ENCODE data around the gene MFAP2.

Gene MFAP2

DNA sequence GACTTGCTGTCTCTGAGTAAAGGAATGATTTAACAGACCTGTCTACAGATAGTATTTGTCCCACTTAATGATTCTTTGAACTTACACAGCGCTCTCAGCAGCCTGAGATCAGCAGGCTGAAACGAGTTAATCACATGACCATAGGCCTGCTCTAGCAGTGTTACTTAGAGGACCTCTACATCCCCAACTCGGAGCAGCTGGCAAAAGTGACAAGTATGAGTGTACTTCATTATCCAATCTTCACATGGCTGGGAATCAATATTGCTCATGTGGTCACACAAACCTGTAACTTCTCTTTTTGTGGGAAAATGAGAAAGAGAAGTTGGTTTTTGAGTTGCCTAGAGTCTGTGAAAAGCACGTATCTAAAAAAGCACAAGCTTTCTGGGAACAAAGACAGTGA lies 42.7 kb upstream of the MFAP2 start:
- TF ChIP-seq CEBPB (IDR thresholded peaks at IDR 0.05) (no peak), YY1 (IDR thresholded peaks at IDR 0.05; ENCODE audit: low read depth) (no peak), RAD21 (IDR thresholded peaks at IDR 0.05; ENCODE audit: low read depth) (no peak), EGR1 (IDR thresholded peaks at IDR 0.05) (no peak)
- TF ChIP-seq, protein P1, sequence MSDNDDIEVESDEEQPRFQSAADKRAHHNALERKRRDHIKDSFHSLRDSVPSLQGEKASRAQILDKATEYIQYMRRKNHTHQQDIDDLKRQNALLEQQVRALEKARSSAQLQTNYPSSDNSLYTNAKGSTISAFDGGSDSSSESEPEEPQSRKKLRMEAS (IDR thresholded peaks at IDR 0.05): no peak

DNA sequence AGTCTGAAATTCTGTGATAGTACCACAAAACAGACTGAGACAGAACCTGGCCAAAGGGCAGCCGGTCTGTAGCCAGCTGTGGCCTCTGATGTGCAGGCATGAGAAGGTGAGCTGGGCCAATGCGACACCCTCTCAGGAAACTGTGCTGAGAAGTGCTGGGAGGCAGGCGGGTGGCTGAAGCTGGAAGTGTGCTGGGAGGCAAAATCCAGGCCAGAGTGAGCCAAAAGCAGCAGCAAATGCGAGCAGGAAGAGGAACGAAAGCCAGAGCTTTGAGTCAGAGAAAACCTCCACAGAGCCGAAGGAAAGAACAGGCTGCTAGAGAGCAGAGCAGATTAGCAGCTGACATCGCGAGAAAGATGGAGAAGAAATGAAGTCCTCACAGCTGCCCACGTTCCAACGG lies 41.5 kb upstream of the MFAP2 start:
- TF ChIP-seq EGR1 (IDR thresholded peaks at IDR 0.05): no peak

DNA sequence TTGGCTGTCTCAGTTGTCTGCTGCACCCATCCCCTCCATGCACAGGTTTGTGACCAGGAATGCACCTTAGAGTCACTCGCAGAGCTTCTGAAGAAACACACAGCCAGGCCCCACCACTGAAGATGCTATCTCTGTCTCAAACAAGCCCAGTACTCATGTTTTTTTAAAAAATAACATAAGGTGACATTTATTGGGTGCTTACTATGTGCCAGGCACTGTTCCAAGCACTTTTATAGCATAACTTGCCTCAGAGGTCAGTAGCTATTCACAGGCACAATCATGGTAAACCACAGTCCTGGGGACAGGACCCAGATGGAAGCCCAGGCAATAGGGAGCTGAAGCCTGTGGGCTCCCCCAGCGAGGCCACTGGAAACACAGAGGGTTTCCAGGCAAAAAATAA lies 40.1 kb upstream of the MFAP2 start:
- no peak for TF ChIP-seq TEAD4 (IDR thresholded peaks at IDR 0.05)

DNA sequence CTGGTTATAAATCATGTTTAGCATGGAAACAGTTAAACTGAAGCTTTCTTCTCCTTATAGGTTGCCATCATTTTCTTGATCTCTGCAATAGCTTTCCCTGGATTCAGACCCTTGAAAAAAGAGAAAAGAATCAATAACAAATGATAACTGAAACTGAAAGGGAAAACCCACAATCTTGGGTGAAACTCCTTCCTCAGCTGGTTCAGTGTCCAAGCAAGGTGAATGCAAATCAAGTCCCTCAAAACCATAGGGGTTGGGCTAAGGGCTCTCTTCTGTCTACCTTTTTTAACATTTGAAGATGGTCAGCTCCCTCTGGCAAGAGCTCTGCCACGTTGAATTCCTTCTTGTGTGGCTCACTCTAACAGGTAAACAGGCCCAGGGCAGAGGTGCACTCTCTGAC lies 38.4 kb upstream of the MFAP2 start:
- TF ChIP-seq CREB1 (IDR thresholded peaks at IDR 0.05; ENCODE audit: low read depth) (no peak), ZBTB7A (IDR thresholded peaks at IDR 0.05; ENCODE audit: low read depth) (no peak), EP300 (IDR thresholded peaks at IDR 0.05; ENCODE audit: borderline replicate concordance) (no peak), FOXM1 (IDR thresholded peaks at IDR 0.05; ENCODE audit: borderline replicate concordance, low read depth) (no peak), TEAD4 (IDR thresholded peaks at IDR 0.05) (no peak), CEBPB (IDR thresholded peaks at IDR 0.05) (no peak), TCF12 (IDR thresholded peaks at IDR 0.05; ENCODE audit: low read depth) (no peak), EGR1 (IDR thresholded peaks at IDR 0.05) (no peak)
- TF ChIP-seq, protein P2, sequence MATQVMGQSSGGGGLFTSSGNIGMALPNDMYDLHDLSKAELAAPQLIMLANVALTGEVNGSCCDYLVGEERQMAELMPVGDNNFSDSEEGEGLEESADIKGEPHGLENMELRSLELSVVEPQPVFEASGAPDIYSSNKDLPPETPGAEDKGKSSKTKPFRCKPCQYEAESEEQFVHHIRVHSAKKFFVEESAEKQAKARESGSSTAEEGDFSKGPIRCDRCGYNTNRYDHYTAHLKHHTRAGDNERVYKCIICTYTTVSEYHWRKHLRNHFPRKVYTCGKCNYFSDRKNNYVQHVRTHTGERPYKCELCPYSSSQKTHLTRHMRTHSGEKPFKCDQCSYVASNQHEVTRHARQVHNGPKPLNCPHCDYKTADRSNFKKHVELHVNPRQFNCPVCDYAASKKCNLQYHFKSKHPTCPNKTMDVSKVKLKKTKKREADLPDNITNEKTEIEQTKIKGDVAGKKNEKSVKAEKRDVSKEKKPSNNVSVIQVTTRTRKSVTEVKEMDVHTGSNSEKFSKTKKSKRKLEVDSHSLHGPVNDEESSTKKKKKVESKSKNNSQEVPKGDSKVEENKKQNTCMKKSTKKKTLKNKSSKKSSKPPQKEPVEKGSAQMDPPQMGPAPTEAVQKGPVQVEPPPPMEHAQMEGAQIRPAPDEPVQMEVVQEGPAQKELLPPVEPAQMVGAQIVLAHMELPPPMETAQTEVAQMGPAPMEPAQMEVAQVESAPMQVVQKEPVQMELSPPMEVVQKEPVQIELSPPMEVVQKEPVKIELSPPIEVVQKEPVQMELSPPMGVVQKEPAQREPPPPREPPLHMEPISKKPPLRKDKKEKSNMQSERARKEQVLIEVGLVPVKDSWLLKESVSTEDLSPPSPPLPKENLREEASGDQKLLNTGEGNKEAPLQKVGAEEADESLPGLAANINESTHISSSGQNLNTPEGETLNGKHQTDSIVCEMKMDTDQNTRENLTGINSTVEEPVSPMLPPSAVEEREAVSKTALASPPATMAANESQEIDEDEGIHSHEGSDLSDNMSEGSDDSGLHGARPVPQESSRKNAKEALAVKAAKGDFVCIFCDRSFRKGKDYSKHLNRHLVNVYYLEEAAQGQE (IDR thresholded peaks at IDR 0.05; ENCODE audit: low read depth): no peak

DNA sequence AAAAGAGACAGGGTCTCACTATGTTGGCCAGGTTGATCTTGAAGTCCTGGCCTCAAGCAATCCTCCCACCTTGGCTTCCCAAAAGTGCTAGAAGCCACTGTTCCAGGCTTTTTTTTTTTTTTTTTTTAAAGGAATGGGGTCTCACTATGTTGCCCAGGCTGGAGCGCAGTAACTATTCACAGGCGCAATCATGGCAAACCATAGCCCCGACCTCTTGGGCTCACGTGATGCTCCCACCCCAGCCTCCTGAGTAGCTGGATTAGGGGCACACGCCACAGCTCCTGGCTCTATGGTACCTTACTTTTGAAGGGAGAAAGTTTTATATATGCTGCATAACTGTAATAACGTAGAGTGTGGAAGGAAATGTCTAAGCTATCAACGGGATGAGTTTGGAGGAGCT lies 37.0 kb upstream of the MFAP2 start:
- TF ChIP-seq ZBTB7A (IDR thresholded peaks at IDR 0.05; ENCODE audit: low read depth) (no peak), CREB1 (IDR thresholded peaks at IDR 0.05; ENCODE audit: low read depth) (no peak), TAF1 (IDR thresholded peaks at IDR 0.05; ENCODE audit: low read depth) (no peak), EP300 (IDR thresholded peaks at IDR 0.05; ENCODE audit: borderline replicate concordance) (no peak), YY1 (IDR thresholded peaks at IDR 0.05; ENCODE audit: low read depth) (no peak), FOXM1 (IDR thresholded peaks at IDR 0.05; ENCODE audit: borderline replicate concordance, low read depth) (no peak), NFIC (IDR thresholded peaks at IDR 0.05) (no peak), RAD21 (IDR thresholded peaks at IDR 0.05; ENCODE audit: low read depth) (no peak), TCF12 (IDR thresholded peaks at IDR 0.05; ENCODE audit: low read depth) (no peak), TEAD4 (IDR thresholded peaks at IDR 0.05) (no peak), CEBPB (IDR thresholded peaks at IDR 0.05) (no peak), EGR1 (IDR thresholded peaks at IDR 0.05) (no peak)
- TF ChIP-seq, protein P1 (IDR thresholded peaks at IDR 0.05): no peak
- TF ChIP-seq, protein P3, sequence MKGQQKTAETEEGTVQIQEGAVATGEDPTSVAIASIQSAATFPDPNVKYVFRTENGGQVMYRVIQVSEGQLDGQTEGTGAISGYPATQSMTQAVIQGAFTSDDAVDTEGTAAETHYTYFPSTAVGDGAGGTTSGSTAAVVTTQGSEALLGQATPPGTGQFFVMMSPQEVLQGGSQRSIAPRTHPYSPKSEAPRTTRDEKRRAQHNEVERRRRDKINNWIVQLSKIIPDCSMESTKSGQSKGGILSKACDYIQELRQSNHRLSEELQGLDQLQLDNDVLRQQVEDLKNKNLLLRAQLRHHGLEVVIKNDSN (IDR thresholded peaks at IDR 0.05): no peak
- TF ChIP-seq, protein P2 (IDR thresholded peaks at IDR 0.05; ENCODE audit: low read depth): no peak

DNA sequence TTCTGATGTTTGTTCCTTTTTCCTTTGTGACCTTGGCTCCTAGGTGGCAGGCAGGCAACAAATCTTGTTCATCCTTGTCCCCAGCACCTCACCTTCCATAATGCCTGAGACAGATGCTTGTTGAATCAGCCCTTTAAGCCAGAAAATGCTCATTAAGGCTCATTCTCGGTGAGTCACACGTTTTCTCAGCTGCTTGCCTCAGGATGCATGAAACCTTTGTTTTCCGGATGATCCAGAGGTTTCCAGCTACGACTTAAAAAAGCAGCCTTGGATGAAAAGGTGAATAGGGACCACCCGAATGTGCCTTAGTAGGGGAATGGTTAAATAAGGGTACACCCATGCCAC lies 35.9 kb upstream of the MFAP2 start:
- TF ChIP-seq, protein P1 (IDR thresholded peaks at IDR 0.05): no peak
- TF ChIP-seq NFIC (IDR thresholded peaks at IDR 0.05): no peak
- TF ChIP-seq EGR1 (IDR thresholded peaks at IDR 0.05): no peak
- TF ChIP-seq EP300 (IDR thresholded peaks at IDR 0.05; ENCODE audit: borderline replicate concordance): no peak
- TF ChIP-seq, protein P2 (IDR thresholded peaks at IDR 0.05; ENCODE audit: low read depth): no peak
- TF ChIP-seq YY1 (IDR thresholded peaks at IDR 0.05; ENCODE audit: low read depth): no peak
- TF ChIP-seq TCF12 (IDR thresholded peaks at IDR 0.05; ENCODE audit: low read depth): no peak
- TF ChIP-seq CREB1 (IDR thresholded peaks at IDR 0.05; ENCODE audit: low read depth): no peak
- TF ChIP-seq CEBPB (IDR thresholded peaks at IDR 0.05): no peak
- no peak for TF ChIP-seq ZBTB7A (IDR thresholded peaks at IDR 0.05; ENCODE audit: low read depth)
- no peak for TF ChIP-seq FOXM1 (IDR thresholded peaks at IDR 0.05; ENCODE audit: borderline replicate concordance, low read depth)
- TF ChIP-seq, protein P3 (IDR thresholded peaks at IDR 0.05): no peak
- TF ChIP-seq TEAD4 (IDR thresholded peaks at IDR 0.05): no peak
- no peak for TF ChIP-seq RAD21 (IDR thresholded peaks at IDR 0.05; ENCODE audit: low read depth)
- no peak for TF ChIP-seq TAF1 (IDR thresholded peaks at IDR 0.05; ENCODE audit: low read depth)
